ENCODE data around the gene PTDSS2. TPM values are rescaled to one million over a fixed set of nuclear protein-coding genes. Genes with fewer than 3 reads are reported as not detected.

The PTDSS2 gene
- total and polyA plus RNA-seq, 9 of the 15 experiments (the other 6 are each of a cell fraction or from before 2014, with no cell fraction given), result 0.45 to 53.9 (median 17.2) TPM

GRCh38 chr11:412641-413119 lies 37.4 kb upstream of the PTDSS2 start:
- Histone ChIP-seq H3K9me3 (replicated peaks; ENCODE audit: control insufficient read depth, insufficient read depth, low read depth, low read length) (no peaks in the 10 kb centered on the region), H4K20me1 (replicated peaks; ENCODE audit: control insufficient read depth, insufficient read depth, low read length) (no peaks in the 10 kb centered on the region), H3K9me1 (ENCODE audit: control insufficient read depth, insufficient read depth, low read length) (no peaks in the 10 kb centered on the region), H3K27me3 (ENCODE audit: control insufficient read depth in 2 of 2, insufficient read depth in 2 of 2, low read length in 2 of 2) (no peaks in the 10 kb centered on the region), H3K4me3 (no peak overlapping the region), H3K9ac (ENCODE audit: insufficient read depth in 1 of 2, low read depth in 2 of 2, low read length in 2 of 2) (no peak overlapping the region), H3K79me2 (ENCODE audit: control insufficient read depth, insufficient read depth, low read length) (no peaks in the 10 kb centered on the region), H3K4me1 (replicated peaks in 1 of 2; ENCODE audit: control insufficient read depth in 2 of 2, insufficient read depth in 2 of 2, low read length in 2 of 2) (peaks cover 7 to 57% of the 10 kb centered on the region in 2 experiments), H3K36me3 (ENCODE audit: control insufficient read depth, insufficient read depth, low read length) (no peaks in the 10 kb centered on the region), H3K27ac (ENCODE audit: extremely low read depth, low read depth, low read length) (no peak overlapping the region), H3K4me2 (ENCODE audit: insufficient read depth, low read length) (no peak overlapping the region), H2AFZ (ENCODE audit: low read depth, low read length) (no peak overlapping the region)
- WGBS (ENCODE audit: insufficient coverage, low coverage, missing lambda C conversion rate), result 31% methylated on average over 12 of the region's 15 CpGs
- ChIA-PET POLR2A (interaction anchor here (0.6 kb wide), 1 partner anchor 90 kb away, joined by 4 read pairs; no protein-coding TSS in a partner anchor), CTCF (ENCODE audit: low intra/inter-chr PET ratio) (no interaction called here)
- no peak for TF ChIP-seq ZNF589 (CRISPR knock-in tag; IDR thresholded peaks at IDR 0.05; ENCODE audit: low read depth)
- TF ChIP-seq EP300 (IDR thresholded peaks at IDR 0.05; ENCODE audit: low read length), result no peak
- no peak for TF ChIP-seq ATF4 (CRISPR knock-in tag; IDR thresholded peaks at IDR 0.05)
- no peak for TF ChIP-seq CBX3 (IDR thresholded peaks at IDR 0.05; ENCODE audit: borderline replicate concordance in 1 of 2, low read length in 2 of 2)
- no peak for TF ChIP-seq ZNF507 (tag; conservative IDR thresholded peaks at IDR 0.05)
- TF ChIP-seq EP400 (IDR thresholded peaks at IDR 0.05), result no peak
- TF ChIP-seq RBM25 (IDR thresholded peaks at IDR 0.05; ENCODE audit: low read depth, low read length, severe bottlenecking), result no peak
- TF ChIP-seq CREM (IDR thresholded peaks at IDR 0.05; ENCODE audit: low read depth), result no peak
- no peak for TF ChIP-seq ZNF140 (CRISPR knock-in tag; IDR thresholded peaks at IDR 0.05)
- TF ChIP-seq, protein P1, sequence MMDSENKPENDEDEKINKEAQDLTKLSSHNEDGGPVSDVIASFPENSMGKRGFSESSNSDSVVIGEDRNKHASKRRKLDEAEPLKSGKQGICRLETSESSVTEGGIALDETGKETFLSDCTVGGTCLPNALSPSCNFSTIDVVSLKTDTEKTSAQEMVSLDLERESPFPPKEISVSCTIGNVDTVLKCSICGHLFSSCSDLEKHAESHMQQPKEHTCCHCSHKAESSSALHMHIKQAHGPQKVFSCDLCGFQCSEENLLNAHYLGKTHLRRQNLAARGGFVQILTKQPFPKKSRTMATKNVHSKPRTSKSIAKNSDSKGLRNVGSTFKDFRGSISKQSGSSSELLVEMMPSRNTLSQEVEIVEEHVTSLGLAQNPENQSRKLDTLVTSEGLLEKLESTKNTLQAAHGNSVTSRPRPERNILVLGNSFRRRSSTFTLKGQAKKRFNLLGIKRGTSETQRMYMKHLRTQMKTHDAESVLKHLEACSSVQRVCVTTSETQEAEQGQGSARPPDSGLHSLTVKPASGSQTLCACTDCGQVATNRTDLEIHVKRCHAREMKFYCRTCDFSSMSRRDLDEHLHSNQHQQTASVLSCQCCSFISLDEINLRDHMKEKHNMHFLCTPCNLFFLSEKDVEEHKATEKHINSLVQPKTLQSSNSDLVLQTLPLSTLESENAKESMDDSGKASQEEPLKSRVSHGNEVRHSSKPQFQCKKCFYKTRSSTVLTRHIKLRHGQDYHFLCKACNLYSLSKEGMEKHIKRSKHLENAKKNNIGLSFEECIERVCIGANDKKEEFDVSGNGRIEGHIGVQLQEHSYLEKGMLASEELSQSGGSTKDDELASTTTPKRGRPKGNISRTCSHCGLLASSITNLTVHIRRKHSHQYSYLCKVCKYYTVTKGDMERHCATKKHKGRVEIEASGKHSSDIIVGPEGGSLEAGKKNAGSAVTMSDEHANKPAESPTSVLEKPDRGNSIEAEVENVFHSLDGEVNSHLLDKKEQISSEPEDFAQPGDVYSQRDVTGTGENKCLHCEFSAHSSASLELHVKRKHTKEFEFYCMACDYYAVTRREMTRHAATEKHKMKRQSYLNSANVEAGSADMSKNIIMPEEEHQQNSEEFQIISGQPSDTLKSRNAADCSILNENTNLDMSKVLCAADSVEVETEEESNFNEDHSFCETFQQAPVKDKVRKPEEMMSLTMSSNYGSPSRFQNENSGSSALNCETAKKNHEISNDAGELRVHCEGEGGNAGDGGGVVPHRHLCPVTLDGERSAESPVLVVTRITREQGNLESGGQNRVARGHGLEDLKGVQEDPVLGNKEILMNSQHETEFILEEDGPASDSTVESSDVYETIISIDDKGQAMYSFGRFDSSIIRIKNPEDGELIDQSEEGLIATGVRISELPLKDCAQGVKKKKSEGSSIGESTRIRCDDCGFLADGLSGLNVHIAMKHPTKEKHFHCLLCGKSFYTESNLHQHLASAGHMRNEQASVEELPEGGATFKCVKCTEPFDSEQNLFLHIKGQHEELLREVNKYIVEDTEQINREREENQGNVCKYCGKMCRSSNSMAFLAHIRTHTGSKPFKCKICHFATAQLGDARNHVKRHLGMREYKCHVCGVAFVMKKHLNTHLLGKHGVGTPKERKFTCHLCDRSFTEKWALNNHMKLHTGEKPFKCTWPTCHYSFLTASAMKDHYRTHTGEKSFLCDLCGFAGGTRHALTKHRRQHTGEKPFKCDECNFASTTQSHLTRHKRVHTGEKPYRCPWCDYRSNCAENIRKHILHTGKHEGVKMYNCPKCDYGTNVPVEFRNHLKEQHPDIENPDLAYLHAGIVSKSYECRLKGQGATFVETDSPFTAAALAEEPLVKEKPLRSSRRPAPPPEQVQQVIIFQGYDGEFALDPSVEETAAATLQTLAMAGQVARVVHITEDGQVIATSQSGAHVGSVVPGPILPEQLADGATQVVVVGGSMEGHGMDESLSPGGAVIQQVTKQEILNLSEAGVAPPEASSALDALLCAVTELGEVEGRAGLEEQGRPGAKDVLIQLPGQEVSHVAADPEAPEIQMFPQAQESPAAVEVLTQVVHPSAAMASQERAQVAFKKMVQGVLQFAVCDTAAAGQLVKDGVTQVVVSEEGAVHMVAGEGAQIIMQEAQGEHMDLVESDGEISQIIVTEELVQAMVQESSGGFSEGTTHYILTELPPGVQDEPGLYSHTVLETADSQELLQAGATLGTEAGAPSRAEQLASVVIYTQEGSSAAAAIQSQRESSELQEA (IDR thresholded peaks at IDR 0.05; ENCODE audit: low read depth), result no peak
- FAIRE-seq (no peak), DNase-seq (ENCODE audit: extremely low read depth in 1 of 4, low spot score in 3 of 4) (no peak), ATAC-seq (no peak)
- in situ Hi-C loops (cut with MboI), result no loop called here
- intact Hi-C loops (cut with micrococcal nuclease), result no loop called here
- no TSS peak for BruUV-seq (replicated peaks)
